Endothelial cell of umbilical vein (primary cell): Measurements from ENCODE around the gene HOXB6. TPM values are rescaled to one million over a fixed set of nuclear protein-coding genes. Genes with fewer than 3 reads are reported as not detected.

Experiments
- BruUV-seq: library from RNA; stranded (reverse); fragments of 400-500 nt; replicated peaks from 2 replicates; lab custom pipeline; 2021; lab: Mats Ljungman, UMichigan
- CTCF ChIA-PET: fragments of 300-600, 350-600 bp; sonication (Branson Sonifier 250); formaldehyde crosslinking; loops from one replicate; lab custom pipeline; 2021; ENCODE audit warnings: antibody characterized with exemption, inconsistent platforms; lab: Charles Lee
- POLR2A ChIA-PET: fragments of 300-600, 350-600 bp; sonication (Branson Sonifier 250); formaldehyde crosslinking; loops from one replicate; lab custom pipeline; 2021; ENCODE audit warnings: antibody characterized with exemption, inconsistent platforms; lab: Charles Lee
- DNase-seq: peaks from one replicate; pipeline ENCODE4 v3.0.0-alpha.2; 2011; ENCODE audit warnings: low read depth, low spot score
- FAIRE-seq: peaks from 2 replicates; lab custom pipeline; 2011; peaks lifted over from hg19 to GRCh38; lab: Jason Lieb, UNC
- H2AFZ ChIP-seq: 2 replicates; pipeline ENCODE4 v1.6.0; 2012; ENCODE audit warnings: low read depth, low read length, control low read depth, inconsistent platforms
- H3K27ac ChIP-seq: 2 replicates; pipeline ENCODE4 v1.5.1; 2011; ENCODE audit warnings: low read depth, mild to moderate bottlenecking, control low read depth, low read length, moderate library complexity; ENCODE audit not compliant: insufficient read depth
- H3K27me3 ChIP-seq, 2 experiments: 2 replicates each; pipeline versions ENCODE4 v1.6.0 to v1.6.1; 2011; ENCODE audit warnings: low read length in 2 of 2, mixed read lengths in 1 of 2; ENCODE audit not compliant: control insufficient read depth in 2 of 2, insufficient read depth in 2 of 2
- H3K36me3 ChIP-seq, 2 experiments: 2 replicates in 1 of 2; 3 replicates in 1 of 2; pipeline ENCODE4 v1.5.1; 2011; ENCODE audit warnings: low read length in 2 of 2, mild to moderate bottlenecking in 1 of 2, moderate library complexity in 1 of 2; ENCODE audit not compliant: control insufficient read depth in 2 of 2, insufficient read depth in 2 of 2; ENCODE audit errors: extremely low read depth in 1 of 2
- H3K4me1 ChIP-seq: 3 replicates; pipeline ENCODE4 v1.5.1; 2011; ENCODE audit warnings: mild to moderate bottlenecking, low read length; ENCODE audit not compliant: control insufficient read depth, insufficient read depth; ENCODE audit errors: extremely low read depth
- H3K4me2 ChIP-seq: 2 replicates; pipeline ENCODE4 v1.6.1; 2011; ENCODE audit warnings: low read length, control low read depth, mixed read lengths; ENCODE audit not compliant: insufficient read depth
- H3K4me3 ChIP-seq, 3 experiments: fragments of 200-600 bp in 1 of 3; sonication (generic), shearing (Covaris generic) in 1 of 3; replicated peaks in 1 of 3; 2 replicates each; pipeline ENCODE4 v1.5.1; 2011 to 2016; ENCODE audit warnings: control low read depth in 3 of 3, low read length in 3 of 3, mild to moderate bottlenecking in 2 of 3, inconsistent platforms in 1 of 3, low read depth in 1 of 3, moderate library complexity in 1 of 3; ENCODE audit not compliant: insufficient read depth in 1 of 3
- H3K79me2 ChIP-seq: 2 replicates; pipeline ENCODE4 v1.6.0; 2012; ENCODE audit warnings: low read length, inconsistent platforms; ENCODE audit not compliant: control insufficient read depth, insufficient read depth
- H3K9ac ChIP-seq: replicated peaks from 2 replicates; pipeline ENCODE3; 2011; ENCODE audit warnings: low read length, control low read depth; ENCODE audit not compliant: insufficient read depth; ENCODE audit errors: extremely low read depth
- H3K9me1 ChIP-seq: replicated peaks from 3 replicates; pipeline ENCODE4 v1.6.0; 2011; ENCODE audit warnings: mild to moderate bottlenecking, low read length; ENCODE audit not compliant: control insufficient read depth, insufficient read depth; ENCODE audit errors: extremely low read depth
- H3K9me3 ChIP-seq: replicated peaks from 2 replicates; pipeline ENCODE4 v1.5.1; 2012; ENCODE audit warnings: low read length, inconsistent platforms; ENCODE audit not compliant: control insufficient read depth, insufficient read depth
- H4K20me1 ChIP-seq: replicated peaks from 2 replicates; pipeline ENCODE3; 2011; ENCODE audit warnings: mild to moderate bottlenecking, low read length; ENCODE audit not compliant: control insufficient read depth, insufficient read depth; ENCODE audit errors: extremely low read depth
- EZH2 ChIP-seq: IDR thresholded peaks from 2 replicates; pipeline ENCODE4 v1.6.1; 2012; ENCODE audit warnings: borderline replicate concordance, low read depth, mild to moderate bottlenecking, moderate library complexity, low read length, inconsistent platforms; ENCODE audit not compliant: severe bottlenecking
- FOS ChIP-seq: IDR thresholded peaks from 2 replicates; pipeline ENCODE4 v1.6.1; 2011; ENCODE audit warnings: mild to moderate bottlenecking, low read length, moderate library complexity, borderline replicate concordance; ENCODE audit not compliant: insufficient read depth
- GATA2 ChIP-seq: IDR thresholded peaks from 2 replicates; pipeline ENCODE4 v1.7.0; 2011; ENCODE audit warnings: low read depth, mild to moderate bottlenecking, moderate library complexity, mixed read lengths, low read length; ENCODE audit not compliant: insufficient read length, insufficient read depth
- JUN ChIP-seq: IDR thresholded peaks from 2 replicates; pipeline ENCODE4 v1.6.1; 2011; ENCODE audit warnings: borderline replicate concordance, low read depth; ENCODE audit not compliant: insufficient read length, insufficient read depth
- MYC ChIP-seq: IDR thresholded peaks from one replicate; pipeline ENCODE4 v1.6.1; 2011; ENCODE audit warnings: mild to moderate bottlenecking, low read depth, low read length
- POLR2A ChIP-seq: IDR thresholded peaks from 2 replicates; pipeline ENCODE4 v1.6.1; 2012; ENCODE audit warnings: low read depth, mild to moderate bottlenecking, control low read depth, low read length
- POLR2AphosphoS5 ChIP-seq: IDR thresholded peaks from 2 replicates; pipeline ENCODE4 v1.6.1; 2012; ENCODE audit warnings: low read depth, mild to moderate bottlenecking, control low read depth, low read length, moderate library complexity; ENCODE audit not compliant: insufficient read depth
- dilution Hi-C: fragments of 300-500 bp; cut with MboI; formaldehyde crosslinking; loops from one replicate; pipeline ENCODE4 v1.15.0; 2019; ENCODE audit warnings: low sequenced_read_pairs; ENCODE audit not compliant: extremely low pct_ligation_motif_present
- intact Hi-C: fragments of 100-400 bp; cut with micrococcal nuclease; formaldehyde crosslinking; loops from one replicate; pipeline ENCODE4 v1.10.0; 2022
- polyA plus RNA-seq, 4 experiments: library from polyadenylated mRNA; depleted of rRNA in 3 of 4; stranded (reverse) in 3 of 4; unstranded in 1 of 4; fragments of >200 nt; gene quantifications; 2 replicates each; pipeline versions ENCODE4 v1.2.1 to v1.2.3, GENCODE V29; 2011 to 2012; ENCODE audit warnings: missing spikeins in 1 of 4
- total RNA-seq: library from RNA; stranded (reverse); gene quantifications from 2 replicates; pipeline ENCODE4 v1.2.3, GENCODE V29; 2021
- TF ChIP-seq, protein P1 (sequence below): IDR thresholded peaks from 2 replicates; pipeline ENCODE4 v1.6.1; 2011; ENCODE audit not compliant: insufficient read depth, insufficient read length
- TF ChIP-seq, protein P2 (sequence below), 2 donors: IDR thresholded peaks; 1 replicate in 1 of 2; 2 replicates in 1 of 2; pipeline ENCODE4 v1.5.1; 2011; ENCODE audit warnings: low read length in 2 of 2, mild to moderate bottlenecking in 2 of 2, moderate library complexity in 2 of 2, control low read depth in 1 of 2, inconsistent platforms in 1 of 2, low read depth in 1 of 2; ENCODE audit not compliant: insufficient read depth in 1 of 2; ENCODE audit errors: extremely low read depth in 1 of 2

HOXB6 gene
- total and polyA plus RNA-seq, 2 donors (not counting 3 experiments of a cell fraction or from before 2014, with no cell fraction given) = 8.8 to 24.0 TPM

DNA sequence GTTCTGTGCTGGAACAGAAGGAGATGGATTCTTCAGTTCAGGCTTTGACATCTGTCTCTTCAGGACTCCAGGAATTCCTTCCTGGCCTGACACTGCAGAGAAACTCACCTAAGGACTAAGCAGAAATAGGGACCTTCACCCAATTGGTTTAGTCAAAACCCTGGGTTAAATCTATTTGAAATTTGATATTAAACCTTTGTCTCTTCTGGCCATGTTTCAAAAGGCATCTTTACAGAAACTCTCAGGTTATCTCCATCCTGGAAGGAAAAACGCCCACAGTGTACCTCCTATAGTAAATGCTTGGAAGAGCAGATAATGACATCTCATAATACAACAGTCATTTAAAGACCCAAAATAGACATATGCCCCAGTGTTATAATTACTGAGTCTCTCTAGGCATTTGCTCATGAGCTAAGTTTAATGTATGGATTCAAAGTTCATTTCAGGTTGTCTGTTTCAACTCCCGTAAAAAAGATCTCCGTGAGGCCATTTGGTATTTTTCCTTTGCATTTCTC is 21.0 kb downstream of the HOXB6 start:
- Histone ChIP-seq H3K27me3 (no peaks in the 10 kb centered on the region), H3K9ac (no peak overlapping the region), H3K4me3 (no peak overlapping the region), H3K9me1 (no peaks in the 10 kb centered on the region), H3K4me2 (no peak overlapping the region), H3K36me3 (no peaks in the 10 kb centered on the region), H3K79me2 (peaks cover 72% of the 10 kb centered on the region), H3K9me3 (no peaks in the 10 kb centered on the region), H3K4me1 (peaks cover 68% of the 10 kb centered on the region), H4K20me1 (no peaks in the 10 kb centered on the region), H3K27ac (no peak overlapping the region), H2AFZ (no peak overlapping the region)
- TF ChIP-seq, protein P1, sequence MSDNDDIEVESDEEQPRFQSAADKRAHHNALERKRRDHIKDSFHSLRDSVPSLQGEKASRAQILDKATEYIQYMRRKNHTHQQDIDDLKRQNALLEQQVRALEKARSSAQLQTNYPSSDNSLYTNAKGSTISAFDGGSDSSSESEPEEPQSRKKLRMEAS = no peak
- TF ChIP-seq GATA2 = no peak
- TF ChIP-seq POLR2A = no peak
- no peak for TF ChIP-seq EZH2
- TF ChIP-seq, protein P2, sequence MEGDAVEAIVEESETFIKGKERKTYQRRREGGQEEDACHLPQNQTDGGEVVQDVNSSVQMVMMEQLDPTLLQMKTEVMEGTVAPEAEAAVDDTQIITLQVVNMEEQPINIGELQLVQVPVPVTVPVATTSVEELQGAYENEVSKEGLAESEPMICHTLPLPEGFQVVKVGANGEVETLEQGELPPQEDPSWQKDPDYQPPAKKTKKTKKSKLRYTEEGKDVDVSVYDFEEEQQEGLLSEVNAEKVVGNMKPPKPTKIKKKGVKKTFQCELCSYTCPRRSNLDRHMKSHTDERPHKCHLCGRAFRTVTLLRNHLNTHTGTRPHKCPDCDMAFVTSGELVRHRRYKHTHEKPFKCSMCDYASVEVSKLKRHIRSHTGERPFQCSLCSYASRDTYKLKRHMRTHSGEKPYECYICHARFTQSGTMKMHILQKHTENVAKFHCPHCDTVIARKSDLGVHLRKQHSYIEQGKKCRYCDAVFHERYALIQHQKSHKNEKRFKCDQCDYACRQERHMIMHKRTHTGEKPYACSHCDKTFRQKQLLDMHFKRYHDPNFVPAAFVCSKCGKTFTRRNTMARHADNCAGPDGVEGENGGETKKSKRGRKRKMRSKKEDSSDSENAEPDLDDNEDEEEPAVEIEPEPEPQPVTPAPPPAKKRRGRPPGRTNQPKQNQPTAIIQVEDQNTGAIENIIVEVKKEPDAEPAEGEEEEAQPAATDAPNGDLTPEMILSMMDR (IDR thresholded peaks at IDR 0.05; ENCODE audit: extremely low read depth in 1 of 2, insufficient read depth in 1 of 2, low read depth in 1 of 2, low read length in 2 of 2) = no peak
- no peak for TF ChIP-seq POLR2AphosphoS5
- TF ChIP-seq JUN = no peak
- no peak for TF ChIP-seq MYC
- TF ChIP-seq FOS = no peak
- FAIRE-seq = no peak
- no peak for DNase-seq
- intact Hi-C loops = no loop called here
- dilution Hi-C loops = no loop called here
- CTCF ChIA-PET = interaction anchor here (1.0 to 2.3 kb wide), 4 partner anchors 82 to 248 kb away, joined by 3 to 11 read pairs (median 4); no protein-coding TSS in a partner anchor
- no TSS peak for BruUV-seq
- POLR2A ChIA-PET = interaction anchor here (1.3 kb wide), 1 partner anchor 28 kb away, joined by 3 read pairs; no protein-coding TSS in a partner anchor
